GM21529 (cell line): ENCODE results near the gene RPS6KL1.

Source experiments
- ATAC-seq: cut with Tn5 transposase; IDR thresholded peaks from one replicate; pipeline ENCODE4 v1.9.1; 2021; ENCODE audit not compliant: unreplicated experiment

RPS6KL1 gene

GRCh38 chr14:74952697-74953484 lies 29.8 kb upstream of the RPS6KL1 start:
- ATAC-seq: no peak

GRCh38 chr14:74952180-74952665 lies 29.2 kb upstream of the RPS6KL1 start:
- no peak for ATAC-seq

GRCh38 chr14:74951443-74952179 lies 28.6 kb upstream of the RPS6KL1 start:
- ATAC-seq: no peak

GRCh38 chr14:74950795-74951442 lies 27.9 kb upstream of the RPS6KL1 start:
- no peak for ATAC-seq

GRCh38 chr14:74949859-74950573 lies 27.0 kb upstream of the RPS6KL1 start:
- ATAC-seq: no peak

- no peak for ATAC-seq
These were observed 26.1 kb upstream of the RPS6KL1 start for GRCh38 chr14:74949191-74949601.

GRCh38 chr14:74948228-74949175 lies 25.4 kb upstream of the RPS6KL1 start:
- no peak for ATAC-seq

- ATAC-seq: no peak
These were observed 24.5 kb upstream of the RPS6KL1 start for GRCh38 chr14:74947353-74948227.

GRCh38 chr14:74946659-74947281 lies 23.7 kb upstream of the RPS6KL1 start:
- no peak for ATAC-seq

GRCh38 chr14:74945852-74946658 lies 23.0 kb upstream of the RPS6KL1 start:
- peak; percentile 36 for ATAC-seq

- no peak for ATAC-seq
These were observed 22.3 kb upstream of the RPS6KL1 start for GRCh38 chr14:74945261-74945851.

- no peak for ATAC-seq
These were observed 19.5 kb upstream of the RPS6KL1 start for GRCh38 chr14:74942608-74943007.

GRCh38 chr14:74942181-74942580 lies 19.1 kb upstream of the RPS6KL1 start:
- peak; percentile 26 for ATAC-seq

GRCh38 chr14:74941676-74942097 lies 18.6 kb upstream of the RPS6KL1 start:
- peak; percentile 58 for ATAC-seq

- ATAC-seq: no peak
These were observed 18.0 kb upstream of the RPS6KL1 start for GRCh38 chr14:74940956-74941565.

- ATAC-seq: no peak
These were observed 15.8 kb upstream of the RPS6KL1 start for GRCh38 chr14:74938531-74939495.
